K562 (cell line): Measurements from ENCODE around the gene LYSMD4. TPM values are rescaled to one million over a fixed set of nuclear protein-coding genes. Genes with fewer than 3 reads are reported as not detected.

Experiments used
- CCAR2 ChIP-seq: fragments of 200-400 bp; formaldehyde crosslinking; IDR thresholded peaks from 2 replicates; pipeline ENCODE4 v1.6.1; 2017; ENCODE audit warnings: mild to moderate bottlenecking, low read depth, low read length
- CHD7 ChIP-seq: fragments of 200-600 bp; sonication (generic); IDR thresholded peaks from one replicate; pipeline ENCODE4 v1.6.1; 2012; ENCODE audit warnings: mild to moderate bottlenecking, low read depth, low read length, inconsistent platforms
- TEAD2 ChIP-seq: fragments of 450-650 bp; IDR thresholded peaks from 2 replicates; pipeline ENCODE4 v1.6.1; 2016; ENCODE audit warnings: missing genetic modification characterization, control low read depth, missing compliant biosample characterization
- ZNF584 ChIP-seq: fragments of 200-800 bp; sonication (Bioruptor generic); IDR thresholded peaks from 2 replicates; pipeline ENCODE4 v1.6.1; 2016; ENCODE audit warnings: low read depth, mild to moderate bottlenecking, missing genetic modification characterization, missing compliant biosample characterization
- polyA plus RNA-seq, 8 experiments: library from polyadenylated mRNA; depleted of rRNA in 4 of 8; stranded (reverse) in 5 of 8; unstranded in 3 of 8; fragments of >200 nt; fragmentation: Nextera tagmentation in 2 of 8; fragmentation: Illumina TruSeq in 1 of 8; extraction: Ambion mirVana in 2 of 8; extraction: Trizol in 1 of 8; gene quantifications; 2 replicates each; pipeline versions ENCODE4 v1.2.1 to v1.2.3, GENCODE V29; 2011 to 2014; ENCODE audit warnings: inconsistent platforms in 1 of 8, missing spikeins in 1 of 8
- total RNA-seq, 7 experiments: library from RNA; depleted of rRNA in 6 of 7; stranded (reverse); fragments of >200 nt in 6 of 7; fragmentation: Illumina TruSeq in 2 of 7; extraction: Trizol in 2 of 7; gene quantifications; 2 replicates each; pipeline versions ENCODE4 v1.2.1 to v1.2.3, GENCODE V29; 2011 to 2021; ENCODE audit warnings: low replicate concordance in 1 of 7
- TF ChIP-seq, protein P1 (sequence below), 2 experiments: fragments of 450-650 bp in 1 of 2; sonication (generic) in 1 of 2; formaldehyde crosslinking in 1 of 2; IDR thresholded peaks; 2 replicates each; pipeline versions ENCODE4 v1.7.1 to v1.9.0; 2016 to 2022; ENCODE audit warnings: inconsistent platforms in 1 of 2, mild to moderate bottlenecking in 1 of 2, missing genetic modification reagents in 1 of 2

The LYSMD4 gene
- total and polyA plus RNA-seq, 9 of the 15 experiments (the other 6 are each of a cell fraction or from before 2014, with no cell fraction given), result 0.46 to 3.1 (median 2.0) TPM

DNA sequence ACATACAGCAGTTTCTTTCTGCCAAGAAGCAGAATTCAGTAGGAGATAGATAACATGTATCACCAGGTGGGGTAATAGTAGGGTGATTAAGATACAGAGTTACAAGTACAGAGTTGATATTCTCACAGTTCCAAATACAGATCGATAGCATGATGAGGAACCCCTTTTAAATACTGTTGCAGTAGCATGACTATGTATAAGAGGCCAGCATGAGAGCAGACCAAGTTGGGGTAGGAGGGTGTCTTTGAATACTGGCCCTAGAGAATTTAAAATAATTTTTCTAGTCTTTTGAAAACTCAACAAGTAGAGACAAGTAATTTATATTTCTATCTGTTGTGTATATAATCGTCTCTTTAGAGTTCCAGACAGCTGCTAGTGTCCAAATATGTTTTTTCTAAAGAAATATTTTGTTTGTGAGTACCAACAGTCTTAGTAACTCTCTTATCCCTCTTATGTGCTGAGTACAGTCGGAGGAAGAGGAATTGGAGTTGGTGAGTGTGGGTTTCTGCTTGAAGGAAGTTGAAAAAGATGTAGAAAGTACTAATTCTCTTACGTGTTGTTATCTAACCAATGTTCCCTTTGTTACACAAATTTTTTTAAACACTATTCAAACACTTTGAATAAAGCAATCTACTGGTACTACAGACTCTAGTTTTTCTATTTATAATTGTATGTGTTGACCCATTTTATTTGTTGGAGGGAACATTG is 30.2 kb downstream of the LYSMD4 start (continued):
- TF ChIP-seq CHD7 (no peak), TEAD2 (tag) (0 out of 2 replicates have a peak, but pooled peaks have one; percentile 15), ZNF584 (CRISPR knock-in tag) (peak; percentile 48; the same call in 1 of the 2 replicates), CCAR2 (no peak)
- TF ChIP-seq, protein P1, sequence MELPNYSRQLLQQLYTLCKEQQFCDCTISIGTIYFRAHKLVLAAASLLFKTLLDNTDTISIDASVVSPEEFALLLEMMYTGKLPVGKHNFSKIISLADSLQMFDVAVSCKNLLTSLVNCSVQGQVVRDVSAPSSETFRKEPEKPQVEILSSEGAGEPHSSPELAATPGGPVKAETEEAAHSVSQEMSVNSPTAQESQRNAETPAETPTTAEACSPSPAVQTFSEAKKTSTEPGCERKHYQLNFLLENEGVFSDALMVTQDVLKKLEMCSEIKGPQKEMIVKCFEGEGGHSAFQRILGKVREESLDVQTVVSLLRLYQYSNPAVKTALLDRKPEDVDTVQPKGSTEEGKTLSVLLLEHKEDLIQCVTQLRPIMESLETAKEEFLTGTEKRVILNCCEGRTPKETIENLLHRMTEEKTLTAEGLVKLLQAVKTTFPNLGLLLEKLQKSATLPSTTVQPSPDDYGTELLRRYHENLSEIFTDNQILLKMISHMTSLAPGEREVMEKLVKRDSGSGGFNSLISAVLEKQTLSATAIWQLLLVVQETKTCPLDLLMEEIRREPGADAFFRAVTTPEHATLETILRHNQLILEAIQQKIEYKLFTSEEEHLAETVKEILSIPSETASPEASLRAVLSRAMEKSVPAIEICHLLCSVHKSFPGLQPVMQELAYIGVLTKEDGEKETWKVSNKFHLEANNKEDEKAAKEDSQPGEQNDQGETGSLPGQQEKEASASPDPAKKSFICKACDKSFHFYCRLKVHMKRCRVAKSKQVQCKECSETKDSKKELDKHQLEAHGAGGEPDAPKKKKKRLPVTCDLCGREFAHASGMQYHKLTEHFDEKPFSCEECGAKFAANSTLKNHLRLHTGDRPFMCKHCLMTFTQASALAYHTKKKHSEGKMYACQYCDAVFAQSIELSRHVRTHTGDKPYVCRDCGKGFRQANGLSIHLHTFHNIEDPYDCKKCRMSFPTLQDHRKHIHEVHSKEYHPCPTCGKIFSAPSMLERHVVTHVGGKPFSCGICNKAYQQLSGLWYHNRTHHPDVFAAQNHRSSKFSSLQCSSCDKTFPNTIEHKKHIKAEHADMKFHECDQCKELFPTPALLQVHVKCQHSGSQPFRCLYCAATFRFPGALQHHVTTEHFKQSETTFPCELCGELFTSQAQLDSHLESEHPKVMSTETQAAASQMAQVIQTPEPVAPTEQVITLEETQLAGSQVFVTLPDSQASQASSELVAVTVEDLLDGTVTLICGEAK (IDR thresholded peaks at IDR 0.05), result no peak
- TF ChIP-seq, protein P1 (CRISPR knock-in tag; IDR thresholded peaks at IDR 0.05), result no peak
